ENCODE results near the gene BMP3.

DNA sequence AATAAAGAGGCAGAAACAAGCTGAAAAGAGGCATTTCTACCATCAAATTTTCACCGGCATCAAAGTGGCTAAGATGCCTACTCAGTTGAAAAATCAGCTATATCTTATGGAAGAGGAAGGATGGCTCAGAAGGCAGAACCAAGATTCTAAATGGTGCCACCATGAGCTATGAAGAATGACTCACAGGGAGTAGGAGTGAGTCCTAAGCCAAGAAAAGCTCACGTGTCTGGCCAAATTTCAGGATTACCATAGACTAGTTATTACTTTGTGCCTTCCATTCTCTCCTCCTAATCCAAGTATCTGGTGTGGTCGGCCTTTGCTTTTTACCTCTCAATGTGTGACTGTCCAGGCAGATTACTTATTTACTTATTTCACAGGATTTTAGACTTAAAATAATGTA, 54.8 kb downstream of the BMP3 start:
- TF ChIP-seq POLR2A (IDR thresholded peaks at IDR 0.05) = no peak
- no peak for TF ChIP-seq POLR2AphosphoS5 (IDR thresholded peaks at IDR 0.05; ENCODE audit: insufficient read depth in 1 of 2, low read depth in 1 of 2)
